Upper lobe of left lung (tissue), 6 donors: ENCODE data around the gene EEF1AKMT1. TPM values are rescaled to one million over a fixed set of nuclear protein-coding genes. Genes with fewer than 3 reads are reported as not detected.

Source experiments
- ATAC-seq, 2 donors: fragments of 200-7000 bp; cut with Tn5 transposase; one replicate each; pipeline ENCODE4 v1.9.1; 2022; ENCODE audit warnings: mild to moderate bottlenecking in 2 of 2, moderate library complexity in 2 of 2; ENCODE audit not compliant: low FRiP score in 2 of 2
- DNase-seq, 2 donors: peaks; one replicate each; pipeline ENCODE4 v3.0.0-alpha.2; 2019 to 2020
- H3K27ac ChIP-seq, 4 donors: fragments of 200-600 bp; sonication (generic); one replicate each; pipeline ENCODE4 v1.5.1; 2016 to 2019
- H3K27me3 ChIP-seq, 4 donors: fragments of 200-600 bp; sonication (generic); one replicate each; pipeline ENCODE4 v1.5.1; 2017 to 2019
- H3K36me3 ChIP-seq, 4 donors: fragments of 200-600 bp; sonication (generic); one replicate each; pipeline ENCODE4 v1.5.1; 2016 to 2019
- H3K4me1 ChIP-seq, 4 donors: fragments of 200-600 bp; sonication (generic); one replicate each; pipeline ENCODE4 v1.5.1; 2018 to 2019
- H3K4me3 ChIP-seq, 4 donors: fragments of 200-600 bp; sonication (generic); one replicate each; pipeline ENCODE4 v1.5.1; 2017 to 2019; ENCODE audit warnings: mild to moderate bottlenecking in 2 of 4, moderate library complexity in 1 of 4
- H3K9me3 ChIP-seq, 4 donors: fragments of 200-600 bp; sonication (generic); one replicate each; pipeline ENCODE4 v1.5.1; 2018 to 2019
- CTCF ChIP-seq, 6 experiments: fragments of 450-650 bp in 4 of 6; fragments of 200-600 bp in 2 of 6; sonication (generic) in 2 of 6; IDR thresholded peaks; one replicate each; pipeline ENCODE4 v1.5.1; 2016 to 2019; ENCODE audit warnings: antibody characterized with exemption in 6 of 6
- EP300 ChIP-seq, 4 donors: sonication (generic); formaldehyde crosslinking; IDR thresholded peaks; one replicate each; pipeline ENCODE4 v1.5.1; 2017; ENCODE audit warnings: antibody characterized with exemption in 4 of 4, control low read depth in 2 of 4
- POLR2A ChIP-seq, 4 donors: fragments of 450-650 bp; IDR thresholded peaks; one replicate each; pipeline ENCODE4 v1.5.1; 2016 to 2017; ENCODE audit warnings: antibody characterized with exemption in 4 of 4, mild to moderate bottlenecking in 2 of 4
- POLR2AphosphoS5 ChIP-seq, 2 donors: sonication (generic); formaldehyde crosslinking; IDR thresholded peaks; one replicate each; pipeline ENCODE4 v1.5.1; 2017; ENCODE audit warnings: antibody characterized with exemption in 2 of 2
- WGBS, 2 donors: methylation state at CpG; one replicate each; pipeline ENCODE4 v1.1.5; 2017 to 2018; 5-methylcytosine and 5-hydroxymethylcytosine counted together
- total RNA-seq, 6 donors: library from RNA; depleted of rRNA in 4 of 6; stranded (reverse); fragments of >200 nt in 4 of 6; gene quantifications; one replicate each; pipeline versions ENCODE4 v1.1.0 to v1.2.1, GENCODE V29; 2016 to 2021
- donor health status: DM: no; HTN: no; CAD: no; lungs with moderate emphysema.
- donor health status: DM: no; HTN: yes; CAD: no; lungs with severe emphysema.

The EEF1AKMT1 gene
- total RNA-seq, 6 donors from 2014 or later, result 3.1 to 13.8 (median 9.0) TPM

DNA sequence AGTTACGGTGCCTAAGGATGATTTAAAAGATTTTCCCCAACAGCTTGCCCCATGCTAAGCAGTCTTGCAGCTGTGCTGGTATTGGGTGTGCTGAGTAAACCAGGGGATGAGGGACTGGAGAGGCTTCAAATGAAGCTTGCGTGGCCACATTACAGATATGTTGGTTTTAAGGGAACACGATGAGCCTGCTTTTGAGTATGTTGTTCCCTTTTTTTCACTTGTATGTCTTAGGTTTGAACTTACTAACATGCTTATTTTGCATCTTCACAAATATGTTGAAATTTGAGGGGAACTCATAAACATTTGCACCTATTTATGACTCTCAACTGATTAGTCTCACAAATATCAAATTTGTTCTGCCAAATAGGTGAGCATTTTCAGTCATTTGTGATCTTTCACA, 72.3 kb downstream of the EEF1AKMT1 start:
- Histone ChIP-seq H3K36me3 (no peaks in the 10 kb centered on the region), H3K27ac (no peak overlapping the region), H3K4me1 (peaks cover 8 to 25% (median 10%) of the 10 kb centered on the region in 4 donors), H3K4me3 (no peak overlapping the region), H3K9me3 (no peaks in the 10 kb centered on the region), H3K27me3 (peaks cover 0 to 3% (median 0%) of the 10 kb centered on the region in 4 donors)
- TF ChIP-seq POLR2A (IDR thresholded peaks at IDR 0.05) (no peak), CTCF (IDR thresholded peaks at IDR 0.05) (no peak), EP300 (IDR thresholded peaks at IDR 0.05) (no peak), POLR2AphosphoS5 (IDR thresholded peaks at IDR 0.05) (no peak)
- ATAC-seq (no peak), DNase-seq (no peak)
- WGBS, 2 donors, result 86 to 87% methylated on average over 3 of the region's 3 CpGs

DNA sequence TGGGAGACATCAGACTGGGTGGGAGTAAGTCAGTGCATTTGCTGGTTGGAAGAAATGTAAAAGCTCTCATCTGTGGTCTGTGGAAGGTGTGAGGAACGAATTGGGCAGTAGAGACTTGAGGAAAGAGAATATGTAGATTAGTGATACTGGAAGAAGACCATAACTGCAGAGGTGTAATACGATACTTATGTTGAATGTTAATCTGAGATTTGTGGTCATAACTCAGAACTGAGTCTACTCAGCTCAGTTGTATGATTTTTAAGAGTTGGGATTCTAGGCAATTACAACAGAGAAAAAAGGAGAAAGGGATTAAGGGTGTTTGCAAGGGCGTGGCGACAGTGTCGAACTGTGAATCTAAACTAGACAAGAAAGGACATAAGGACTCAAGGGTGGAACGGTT, 73.5 kb downstream of the EEF1AKMT1 start:
- Histone ChIP-seq H3K9me3 (no peaks in the 10 kb centered on the region), H3K27ac (no peak overlapping the region), H3K4me3 (no peak overlapping the region), H3K4me1 (peaks cover 8 to 25% (median 10%) of the 10 kb centered on the region in 4 donors), H3K27me3 (peaks cover 0 to 3% (median 0%) of the 10 kb centered on the region in 4 donors), H3K36me3 (no peaks in the 10 kb centered on the region)
- 89 to 92% methylated on average over 6 of the region's 6 CpGs for WGBS, 2 donors
- DNase-seq, result no peak
- ATAC-seq, result no peak
- TF ChIP-seq EP300 (IDR thresholded peaks at IDR 0.05), result no peak
- TF ChIP-seq POLR2AphosphoS5 (IDR thresholded peaks at IDR 0.05), result no peak
- TF ChIP-seq POLR2A (IDR thresholded peaks at IDR 0.05), result no peak

- 92 to 94% methylated on average over 9 of the region's 9 CpGs for WGBS, 2 donors
- TF ChIP-seq CTCF (IDR thresholded peaks at IDR 0.05) (no peak), EP300 (IDR thresholded peaks at IDR 0.05) (no peak), POLR2AphosphoS5 (IDR thresholded peaks at IDR 0.05) (no peak), POLR2A (IDR thresholded peaks at IDR 0.05) (no peak)
Observed at GRCh38 chr13:20699715-20700114, 74.0 kb downstream of the EEF1AKMT1 start.

GRCh38 chr13:20696073-20696472, 77.7 kb downstream of the EEF1AKMT1 start:
- ATAC-seq (no peak), DNase-seq (no peak)
- H3K9me3 ChIP-seq, result no peaks in the 10 kb centered on the region
- H3K36me3 ChIP-seq, result peaks cover 0 to 2% (median 0%) of the 10 kb centered on the region in 4 donors
- no peak overlapping the region for H3K4me3 ChIP-seq
- WGBS, 2 donors, result 63 to 72% methylated on average over 4 of the region's 4 CpGs
- no peaks in the 10 kb centered on the region for H3K4me1 ChIP-seq
- no peaks in the 10 kb centered on the region for H3K27me3 ChIP-seq
- no peak for TF ChIP-seq POLR2A (IDR thresholded peaks at IDR 0.05)
- TF ChIP-seq EP300 (IDR thresholded peaks at IDR 0.05), result no peak
- TF ChIP-seq CTCF (IDR thresholded peaks at IDR 0.05), result no peak
- TF ChIP-seq POLR2AphosphoS5 (IDR thresholded peaks at IDR 0.05), result no peak
- H3K27ac ChIP-seq, result no peak overlapping the region

More at GRCh38 chr13:20699715-20700114, 74.0 kb downstream of the EEF1AKMT1 start:
- H3K27ac ChIP-seq, result no peak overlapping the region
- no peaks in the 10 kb centered on the region for H3K9me3 ChIP-seq
- H3K36me3 ChIP-seq, result no peaks in the 10 kb centered on the region
- peaks cover 0 to 3% (median 0%) of the 10 kb centered on the region in 4 donors for H3K27me3 ChIP-seq
- ATAC-seq, result no peak
- peaks cover 8 to 25% (median 10%) of the 10 kb centered on the region in 4 donors for H3K4me1 ChIP-seq
- H3K4me3 ChIP-seq, result no peak overlapping the region
- DNase-seq, result no peak

DNA sequence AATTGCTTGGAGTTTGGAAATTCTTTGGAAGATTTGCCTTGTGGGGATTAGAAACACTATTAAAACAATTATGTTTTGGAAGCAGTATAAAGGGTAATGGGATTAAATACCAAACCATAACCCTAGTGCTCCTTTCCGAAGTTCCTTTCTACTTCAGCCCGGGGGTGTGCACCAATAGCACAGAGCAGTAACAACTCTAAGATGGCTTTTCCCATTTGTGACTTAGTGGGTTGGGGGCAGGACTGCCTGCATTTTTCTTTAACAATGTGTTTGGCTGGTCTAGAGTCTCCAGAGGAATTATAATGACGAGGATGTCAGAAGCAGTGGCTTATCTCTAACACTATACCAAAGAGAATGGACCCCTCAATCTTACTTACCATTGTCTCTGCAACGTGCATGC, 82.1 kb downstream of the EEF1AKMT1 start:
- WGBS, 2 donors, result 69 to 70% methylated on average over 4 of the region's 4 CpGs
- Histone ChIP-seq H3K4me1 (no peaks in the 10 kb centered on the region), H3K9me3 (no peaks in the 10 kb centered on the region), H3K27me3 (no peaks in the 10 kb centered on the region), H3K4me3 (no peak overlapping the region), H3K36me3 (peaks cover 0 to 14% (median 0%) of the 10 kb centered on the region in 4 donors), H3K27ac (no peak overlapping the region)
- DNase-seq (no peak), ATAC-seq (no peak)
- TF ChIP-seq EP300 (IDR thresholded peaks at IDR 0.05), result no peak
- TF ChIP-seq POLR2A (IDR thresholded peaks at IDR 0.05), result no peak
- TF ChIP-seq CTCF (IDR thresholded peaks at IDR 0.05), result no peak
- TF ChIP-seq POLR2AphosphoS5 (IDR thresholded peaks at IDR 0.05), result no peak
